Caco-2 (cell line): ENCODE measurements around the gene NKAIN2. TPM values are rescaled to one million over a fixed set of nuclear protein-coding genes. Genes with fewer than 3 reads are reported as not detected.

ENCODE experiments used
- BruUV-seq: library from RNA; stranded (reverse); fragments of 400-500 nt; replicated peaks from 2 replicates; lab custom pipeline; 2021; lab: Mats Ljungman, UMichigan
- CTCF ChIA-PET: fragments of 300-600 bp; sonication (Branson Sonifier 250); formaldehyde crosslinking; loops from one replicate; lab custom pipeline; 2022; ENCODE audit warnings: antibody characterized with exemption; lab: Charles Lee
- POLR2A ChIA-PET: fragments of 300-600 bp; sonication (Branson Sonifier 250); formaldehyde crosslinking; loops from one replicate; lab custom pipeline; 2022; ENCODE audit warnings: antibody characterized with exemption; lab: Charles Lee
- DNase-seq, 2 experiments: peaks; one replicate each; pipeline versions ENCODE4 v3.0.0 to v3.0.0-alpha.2; 2020 to 2022
- H3K27me3 ChIP-seq: replicated peaks from 2 replicates; pipeline ENCODE4 v1.6.0; 2011; ENCODE audit warnings: low read length; ENCODE audit not compliant: control insufficient read depth, insufficient read depth
- H3K36me3 ChIP-seq: 2 replicates; pipeline ENCODE4 v1.5.1; 2011; ENCODE audit warnings: low read length; ENCODE audit not compliant: control insufficient read depth, insufficient read depth
- H3K4me1 ChIP-seq: fragments of 250-450 bp; sonication (Bioruptor Pico); 2 replicates; pipeline ENCODE4 v1.5.1; 2020; ENCODE audit warnings: mild to moderate bottlenecking
- H3K4me3 ChIP-seq: 2 replicates; pipeline ENCODE4 v1.5.1; 2011; ENCODE audit warnings: low read depth, mild to moderate bottlenecking, control low read depth, low read length
- H3K9me3 ChIP-seq: fragments of 250-450 bp; sonication (Bioruptor Pico); 2 replicates; pipeline ENCODE4 v1.5.1; 2020; ENCODE audit warnings: mild to moderate bottlenecking, moderate library complexity
- H3K27ac Mint-ChIP-seq: one replicate; pipeline ENCODE4 v1.8.0; 2022; ENCODE audit warnings: mixed read lengths; ENCODE audit not compliant: unreplicated experiment
- H3K27me3 Mint-ChIP-seq: one replicate; pipeline ENCODE4 v1.8.0; 2022; ENCODE audit warnings: mixed read lengths; ENCODE audit not compliant: insufficient read depth, unreplicated experiment
- H3K36me3 Mint-ChIP-seq: one replicate; pipeline ENCODE4 v1.8.0; 2022; ENCODE audit warnings: mild to moderate bottlenecking, mixed read lengths; ENCODE audit not compliant: insufficient read depth, unreplicated experiment
- H3K4me1 Mint-ChIP-seq: one replicate; pipeline ENCODE4 v1.8.0; 2022; ENCODE audit warnings: low read depth, mixed read lengths; ENCODE audit not compliant: unreplicated experiment
- H3K4me3 Mint-ChIP-seq: one replicate; pipeline ENCODE4 v1.8.0; 2022; ENCODE audit warnings: mild to moderate bottlenecking, moderate library complexity, mixed read lengths; ENCODE audit not compliant: unreplicated experiment
- H3K9me3 Mint-ChIP-seq: one replicate; pipeline ENCODE4 v1.8.0; 2022; ENCODE audit warnings: mixed read lengths; ENCODE audit not compliant: unreplicated experiment
- CTCF ChIP-seq, 2 experiments: fragments of 200-600 bp in 1 of 2; IDR thresholded peaks; 1 replicate in 1 of 2; 2 replicates in 1 of 2; pipeline versions ENCODE4 v1.5.1 to v1.8.0; 2011 to 2022; ENCODE audit warnings: antibody characterized with exemption in 1 of 2, control low read depth in 1 of 2, inconsistent platforms in 1 of 2, low read depth in 1 of 2, low read length in 1 of 2, mild to moderate bottlenecking in 1 of 2, moderate library complexity in 1 of 2; ENCODE audit not compliant: insufficient read depth in 1 of 2, severe bottlenecking in 1 of 2, unreplicated experiment in 1 of 2
- intact Hi-C: fragments of 100-400 bp; cut with micrococcal nuclease; formaldehyde crosslinking; loops from one replicate; pipeline ENCODE4 v1.10.0; 2022; ENCODE audit not compliant: unreplicated experiment
- total RNA-seq: library from RNA; stranded (reverse); gene quantifications from 2 replicates; pipeline ENCODE4 v1.2.3, GENCODE V29; 2022

Gene NKAIN2
- total RNA-seq, 1 experiment from 2014 or later, result not detected

- Mint-ChIP-seq H3K27ac (no peak overlapping the region), H3K4me1 (no peaks in the 10 kb centered on the region), H3K27me3 (no peaks in the 10 kb centered on the region), H3K4me3 (no peak overlapping the region), H3K9me3 (no peaks in the 10 kb centered on the region), H3K36me3 (no peaks in the 10 kb centered on the region)
- Histone ChIP-seq H3K4me3 (no peak overlapping the region), H3K36me3 (no peaks in the 10 kb centered on the region), H3K27me3 (no peaks in the 10 kb centered on the region), H3K4me1 (no peaks in the 10 kb centered on the region), H3K9me3 (no peaks in the 10 kb centered on the region)
- no peak for TF ChIP-seq CTCF (IDR thresholded peaks at IDR 0.05; ENCODE audit: insufficient read depth in 1 of 2, low read depth in 1 of 2, low read length in 1 of 2, severe bottlenecking in 1 of 2, unreplicated experiment in 1 of 2)
- intact Hi-C loops, result no loop called here
- ChIA-PET POLR2A (no interaction called here), CTCF (no interaction called here)
- BruUV-seq, result no TSS peak
- DNase-seq, result no peak
These were observed 223.7 kb downstream of the NKAIN2 start for GRCh38 chr6:124027392-124027791.

GRCh38 chr6:124028117-124028516 is 224.5 kb downstream of the NKAIN2 start:
- Mint-ChIP-seq H3K4me3 (no peak overlapping the region), H3K27ac (no peak overlapping the region), H3K9me3 (no peaks in the 10 kb centered on the region), H3K36me3 (no peaks in the 10 kb centered on the region), H3K27me3 (no peaks in the 10 kb centered on the region), H3K4me1 (no peaks in the 10 kb centered on the region)
- BruUV-seq, result no TSS peak
- no peak for DNase-seq
- intact Hi-C loops, result no loop called here
- no peaks in the 10 kb centered on the region for H3K4me1 ChIP-seq
- POLR2A ChIA-PET, result no interaction called here
- H3K36me3 ChIP-seq, result no peaks in the 10 kb centered on the region
- TF ChIP-seq CTCF (IDR thresholded peaks at IDR 0.05; ENCODE audit: insufficient read depth in 1 of 2, low read depth in 1 of 2, low read length in 1 of 2, severe bottlenecking in 1 of 2, unreplicated experiment in 1 of 2), result no peak
- CTCF ChIA-PET, result no interaction called here
- H3K9me3 ChIP-seq, result no peaks in the 10 kb centered on the region
- H3K27me3 ChIP-seq, result no peaks in the 10 kb centered on the region
- no peak overlapping the region for H3K4me3 ChIP-seq

DNA sequence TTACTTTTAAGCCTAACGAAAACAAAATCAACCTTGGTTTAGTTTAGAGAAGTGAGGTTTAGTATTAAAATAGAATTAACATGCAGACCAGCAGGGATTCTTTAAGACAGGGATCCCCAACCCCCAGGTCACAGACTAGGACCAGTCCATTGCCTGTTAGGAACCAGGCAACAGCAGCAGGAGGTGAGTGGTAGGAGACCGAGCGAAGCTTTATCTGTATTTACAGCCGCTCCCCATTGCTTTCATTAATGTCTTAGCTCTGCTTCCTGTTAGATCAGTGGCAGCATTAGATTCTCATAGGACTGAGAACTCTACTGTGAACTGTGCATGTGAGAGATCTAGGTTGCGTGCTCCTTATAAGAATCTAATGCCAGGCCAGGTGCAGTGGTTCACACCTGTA is 225.9 kb downstream of the NKAIN2 start:
- no peak for TF ChIP-seq CTCF (IDR thresholded peaks at IDR 0.05; ENCODE audit: insufficient read depth in 1 of 2, low read depth in 1 of 2, low read length in 1 of 2, severe bottlenecking in 1 of 2, unreplicated experiment in 1 of 2)
- H3K4me3 ChIP-seq, result no peak overlapping the region
- Mint-ChIP-seq H3K9me3 (no peaks in the 10 kb centered on the region), H3K4me3 (no peak overlapping the region), H3K27me3 (no peaks in the 10 kb centered on the region), H3K27ac (no peak overlapping the region), H3K4me1 (no peaks in the 10 kb centered on the region), H3K36me3 (no peaks in the 10 kb centered on the region)
- DNase-seq, result no peak
- H3K4me1 ChIP-seq, result no peaks in the 10 kb centered on the region
- intact Hi-C loops, result no loop called here
- CTCF ChIA-PET, result no interaction called here
- H3K9me3 ChIP-seq, result no peaks in the 10 kb centered on the region
- BruUV-seq, result no TSS peak
- H3K36me3 ChIP-seq, result no peaks in the 10 kb centered on the region
- POLR2A ChIA-PET, result no interaction called here
- no peaks in the 10 kb centered on the region for H3K27me3 ChIP-seq
